DOHH2 (cell line): ENCODE data around the gene MYO9A.

ENCODE experiments used
- H3F3A ChIP-seq: fragments of 200-600 bp; sonication (generic), shearing (Covaris generic); 2 replicates; pipeline ENCODE4 v1.6.0; 2016; ENCODE audit warnings: antibody characterized with exemption, mild to moderate bottlenecking; ENCODE audit not compliant: control insufficient read depth, insufficient read depth
- H3K27ac ChIP-seq: fragments of 200-600 bp; sonication (generic); 2 replicates; pipeline ENCODE4 v1.5.1; 2014; ENCODE audit warnings: low read depth, mild to moderate bottlenecking, low read length, moderate library complexity
- H3K27me3 ChIP-seq: fragments of 200-600 bp; sonication (generic); 2 replicates; pipeline ENCODE4 v1.6.1; 2014; ENCODE audit warnings: mild to moderate bottlenecking, low read length, mixed read lengths; ENCODE audit not compliant: control insufficient read depth
- H3K36me3 ChIP-seq: fragments of 200-600 bp; sonication (generic); 2 replicates; pipeline ENCODE4 v1.6.1; 2014; ENCODE audit warnings: mild to moderate bottlenecking, low read length, moderate library complexity, mixed read lengths; ENCODE audit not compliant: control insufficient read depth
- H3K4me1 ChIP-seq: fragments of 200-600 bp; sonication (generic); 2 replicates; pipeline ENCODE4 v1.6.1; 2014; ENCODE audit warnings: mild to moderate bottlenecking, low read length, mixed read lengths; ENCODE audit not compliant: control insufficient read depth
- H3K4me2 ChIP-seq: fragments of 200-600 bp; sonication (generic); 2 replicates; pipeline ENCODE4 v1.6.0; 2014; ENCODE audit warnings: mild to moderate bottlenecking, low read length, moderate library complexity
- H3K4me3 ChIP-seq: fragments of 200-600 bp; sonication (generic); 2 replicates; pipeline ENCODE4 v1.5.1; 2014; ENCODE audit warnings: mild to moderate bottlenecking, low read length, mixed read lengths
- H3K79me2 ChIP-seq: fragments of 200-600 bp; sonication (generic); 2 replicates; pipeline ENCODE4 v1.6.1; 2014; ENCODE audit warnings: mild to moderate bottlenecking, low read length, mixed read lengths; ENCODE audit not compliant: control insufficient read depth
- H3K9me2 ChIP-seq: fragments of 200-600 bp; sonication (generic); replicated peaks from 2 replicates; pipeline ENCODE4 v1.6.1; 2014; ENCODE audit warnings: mild to moderate bottlenecking, low read length, mixed read lengths; ENCODE audit not compliant: control insufficient read depth
- H3K9me3 ChIP-seq: fragments of 200-600 bp; sonication (generic); 2 replicates; pipeline ENCODE4 v1.6.1; 2014; ENCODE audit warnings: antibody characterized with exemption, low read length, mixed read lengths; ENCODE audit not compliant: control insufficient read depth, insufficient read depth
- H4K20me1 ChIP-seq: fragments of 200-600 bp; sonication (generic); 2 replicates; pipeline ENCODE4 v1.6.0; 2014; ENCODE audit warnings: low read depth, mild to moderate bottlenecking, antibody characterized with exemption, low read length, moderate library complexity; ENCODE audit not compliant: control insufficient read depth, insufficient read depth
- EZH2phosphoT487 ChIP-seq: fragments of 200-600 bp; sonication (generic); IDR thresholded peaks from 2 replicates; pipeline ENCODE4 v1.6.1; 2017; ENCODE audit warnings: borderline replicate concordance, mild to moderate bottlenecking, antibody characterized with exemption, low read length, moderate library complexity, mixed read lengths
- TF ChIP-seq, protein P1 (sequence below): fragments of 200-600 bp; sonication (generic); IDR thresholded peaks from one replicate; pipeline ENCODE4 v1.5.1; 2014; ENCODE audit warnings: antibody characterized with exemption, mild to moderate bottlenecking, low read depth, low read length; ENCODE audit not compliant: poor library complexity, severe bottlenecking

MYO9A gene

DNA sequence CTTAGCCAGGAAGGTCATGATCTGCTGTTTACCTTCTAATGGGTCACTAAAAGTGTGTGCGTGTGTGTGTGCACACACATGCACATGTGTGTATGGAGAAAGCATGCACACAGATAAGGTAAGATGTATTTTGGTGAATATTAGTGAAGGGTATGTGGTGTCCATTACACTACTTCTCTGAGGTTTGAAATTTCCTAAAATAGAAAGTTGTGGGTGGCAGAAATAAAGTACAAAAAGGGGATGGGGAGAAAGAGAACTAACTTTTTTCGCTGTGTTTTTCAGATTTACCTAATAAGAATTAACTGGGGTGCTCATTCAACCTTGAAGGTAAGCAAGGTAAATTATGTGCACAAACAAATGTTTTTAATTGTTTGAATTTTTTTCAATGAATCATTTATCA is 332.0 kb downstream of the MYO9A start:
- Histone ChIP-seq H4K20me1 (no peaks in the 10 kb centered on the region), H3K79me2 (no peaks in the 10 kb centered on the region), H3K9me3 (no peaks in the 10 kb centered on the region), H3F3A (no peaks in the 10 kb centered on the region), H3K9me2 (no peaks in the 10 kb centered on the region), H3K4me1 (peaks cover 3% of the 10 kb centered on the region; the same call in 1 of the 2 replicates), H3K27ac (no peak overlapping the region), H3K36me3 (no peaks in the 10 kb centered on the region), H3K27me3 (peaks cover 19% of the 10 kb centered on the region), H3K4me3 (no peak overlapping the region), H3K4me2 (no peak overlapping the region)
- TF ChIP-seq, protein P1, sequence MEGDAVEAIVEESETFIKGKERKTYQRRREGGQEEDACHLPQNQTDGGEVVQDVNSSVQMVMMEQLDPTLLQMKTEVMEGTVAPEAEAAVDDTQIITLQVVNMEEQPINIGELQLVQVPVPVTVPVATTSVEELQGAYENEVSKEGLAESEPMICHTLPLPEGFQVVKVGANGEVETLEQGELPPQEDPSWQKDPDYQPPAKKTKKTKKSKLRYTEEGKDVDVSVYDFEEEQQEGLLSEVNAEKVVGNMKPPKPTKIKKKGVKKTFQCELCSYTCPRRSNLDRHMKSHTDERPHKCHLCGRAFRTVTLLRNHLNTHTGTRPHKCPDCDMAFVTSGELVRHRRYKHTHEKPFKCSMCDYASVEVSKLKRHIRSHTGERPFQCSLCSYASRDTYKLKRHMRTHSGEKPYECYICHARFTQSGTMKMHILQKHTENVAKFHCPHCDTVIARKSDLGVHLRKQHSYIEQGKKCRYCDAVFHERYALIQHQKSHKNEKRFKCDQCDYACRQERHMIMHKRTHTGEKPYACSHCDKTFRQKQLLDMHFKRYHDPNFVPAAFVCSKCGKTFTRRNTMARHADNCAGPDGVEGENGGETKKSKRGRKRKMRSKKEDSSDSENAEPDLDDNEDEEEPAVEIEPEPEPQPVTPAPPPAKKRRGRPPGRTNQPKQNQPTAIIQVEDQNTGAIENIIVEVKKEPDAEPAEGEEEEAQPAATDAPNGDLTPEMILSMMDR, result no peak
- TF ChIP-seq EZH2phosphoT487, result no peak

DNA sequence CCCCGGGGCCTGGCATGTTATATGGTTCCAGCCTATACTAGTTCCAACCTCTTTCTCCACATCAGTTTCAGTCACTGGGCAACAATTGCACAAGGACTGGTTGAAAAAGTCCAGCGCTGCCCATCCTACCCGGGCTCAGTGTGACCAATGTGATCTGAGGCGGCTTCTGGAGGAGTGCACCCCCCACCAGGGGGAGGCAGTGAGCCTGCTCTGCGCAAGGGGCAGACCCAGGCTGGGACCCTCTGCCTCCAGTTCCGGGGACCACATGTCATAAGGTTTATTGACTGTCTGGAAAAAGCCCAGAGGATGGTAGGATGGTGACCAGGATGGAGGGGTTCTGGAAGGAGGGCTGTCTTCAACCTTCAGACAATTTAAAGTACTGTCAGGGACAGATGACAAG is 333.2 kb downstream of the MYO9A start:
- Histone ChIP-seq H3K4me3 (no peak overlapping the region), H3K9me2 (no peaks in the 10 kb centered on the region), H3K4me1 (peaks cover 15% of the 10 kb centered on the region), H3K4me2 (no peak overlapping the region), H4K20me1 (no peaks in the 10 kb centered on the region), H3K27ac (no peak overlapping the region), H3K36me3 (no peaks in the 10 kb centered on the region), H3F3A (no peaks in the 10 kb centered on the region), H3K27me3 (peaks cover 24% of the 10 kb centered on the region), H3K79me2 (no peaks in the 10 kb centered on the region), H3K9me3 (no peaks in the 10 kb centered on the region)
- no peak for TF ChIP-seq EZH2phosphoT487
- TF ChIP-seq, protein P1, result peak; percentile 85

DNA sequence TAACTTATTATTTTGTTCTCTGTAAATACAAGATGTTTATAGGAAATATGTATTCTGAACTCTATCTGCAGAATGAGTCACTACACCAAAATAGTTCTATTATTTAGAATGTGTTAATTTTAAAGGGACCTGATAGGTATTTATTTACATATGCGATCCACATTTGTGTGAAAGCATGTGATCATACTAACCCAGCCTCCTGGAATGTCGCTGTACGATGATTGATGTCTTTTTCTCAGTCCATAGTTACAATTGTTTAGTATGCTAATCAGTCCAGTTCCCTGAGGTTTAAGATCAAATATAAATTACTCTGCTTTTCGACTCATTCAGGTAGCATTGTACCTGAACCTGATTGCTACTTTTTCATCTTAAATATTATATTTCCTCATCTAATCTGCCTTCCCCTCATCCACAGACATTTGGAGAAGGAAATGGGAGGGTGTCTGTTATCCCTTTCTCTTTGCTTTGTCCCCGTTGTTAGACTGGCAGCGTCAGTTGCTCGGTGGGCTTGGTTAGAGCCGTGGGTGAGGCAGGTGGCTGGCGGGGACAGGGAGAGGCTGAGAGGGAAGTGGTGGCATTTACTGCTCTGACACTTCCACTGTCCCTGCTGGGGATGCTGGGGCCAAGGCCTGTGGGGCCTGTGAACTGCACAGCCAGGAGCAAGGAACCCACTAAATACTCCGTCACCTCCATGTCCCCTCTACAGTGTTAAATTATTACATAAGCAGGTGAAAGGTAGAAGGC is 335.4 kb downstream of the MYO9A start:
- Histone ChIP-seq H3K4me2 (no peak overlapping the region), H3K4me3 (no peak overlapping the region)
- TF ChIP-seq EZH2phosphoT487, result no peak
- TF ChIP-seq, protein P1, result no peak

More for the DNA sequence above, 335.4 kb downstream of the MYO9A start:
- Histone ChIP-seq H3K79me2 (no peaks in the 10 kb centered on the region), H3K4me1 (peaks cover 15% of the 10 kb centered on the region), H3F3A (no peaks in the 10 kb centered on the region), H4K20me1 (no peaks in the 10 kb centered on the region), H3K27me3 (peaks cover 22% of the 10 kb centered on the region), H3K27ac (no peak overlapping the region), H3K9me2 (no peaks in the 10 kb centered on the region), H3K36me3 (no peaks in the 10 kb centered on the region), H3K9me3 (no peaks in the 10 kb centered on the region)
